Bronchial epithelial cell (primary cell): ENCODE measurements around the gene MRPL57. TPM values are rescaled to one million over a fixed set of nuclear protein-coding genes. Genes with fewer than 3 reads are reported as not detected.
"Not testable (repeated sequence)": the region's sequence is repeated elsewhere in the genome, so short reads cannot be mapped to it uniquely, and the experiment has no call there.

Experiments used
- DNase-seq: peaks from one replicate; pipeline ENCODE4 v3.0.0-alpha.2; 2010; ENCODE audit warnings: low read depth
- FAIRE-seq: peaks from 2 replicates; lab custom pipeline; 2011; peaks lifted over from hg19 to GRCh38; lab: Jason Lieb, UNC
- H3K27me3 ChIP-seq: 2 replicates; pipeline ENCODE4 v1.5.1; 2011; ENCODE audit warnings: low read length; ENCODE audit not compliant: control insufficient read depth, insufficient read depth
- H3K36me3 ChIP-seq: 2 replicates; pipeline ENCODE4 v1.5.1; 2011; ENCODE audit warnings: low read length; ENCODE audit not compliant: control insufficient read depth, insufficient read depth
- H3K4me3 ChIP-seq: 2 replicates; pipeline ENCODE4 v1.5.1; 2011; ENCODE audit warnings: mild to moderate bottlenecking, low read depth, low read length, control low read depth
- CTCF ChIP-seq: IDR thresholded peaks from 2 replicates; pipeline ENCODE4 v1.5.1; 2011; ENCODE audit warnings: mild to moderate bottlenecking, moderate library complexity, low read length, control low read depth, inconsistent platforms; ENCODE audit not compliant: insufficient read depth, severe bottlenecking
- total RNA-seq: library from RNA; depleted of rRNA; stranded (reverse); fragments of >200 nt; gene quantifications from 2 replicates; pipeline ENCODE4 v1.2.1, GENCODE V29; 2014

Gene MRPL57
- total RNA-seq, 1 donor from 2014 or later: 23.2 TPM

- Histone ChIP-seq H3K4me3 (no peak overlapping the region), H3K36me3 (no peaks in the 10 kb centered on the region), H3K27me3 (peaks cover 2% of the 10 kb centered on the region)
- no peak for TF ChIP-seq CTCF
- DNase-seq (no peak), FAIRE-seq (no peak)
Measured at GRCh38 chr13:21208652-21209154, 32.2 kb downstream of the MRPL57 start.

- no peak for DNase-seq
- no peaks in the 10 kb centered on the region for H3K36me3 ChIP-seq
- TF ChIP-seq CTCF: no peak
- peaks cover 2% of the 10 kb centered on the region for H3K27me3 ChIP-seq
- FAIRE-seq: no peak
- no peak overlapping the region for H3K4me3 ChIP-seq
Measured at GRCh38 chr13:21212138-21212775, 35.8 kb downstream of the MRPL57 start.

GRCh38 chr13:21215419-21215818 lies 39.0 kb downstream of the MRPL57 start:
- not testable (repeated sequence) for H3K4me3 ChIP-seq, DNase-seq, H3K27me3 ChIP-seq, H3K36me3 ChIP-seq, FAIRE-seq

GRCh38 chr13:21216332-21216731 lies 39.9 kb downstream of the MRPL57 start:
- TF ChIP-seq CTCF: no peak
- Histone ChIP-seq H3K36me3 (no peaks in the 10 kb centered on the region), H3K27me3 (no peaks in the 10 kb centered on the region), H3K4me3 (no peak overlapping the region)
- no peak for DNase-seq
- no peak for FAIRE-seq

- Histone ChIP-seq H3K4me3 (no peak overlapping the region), H3K36me3 (no peaks in the 10 kb centered on the region), H3K27me3 (no peaks in the 10 kb centered on the region)
- TF ChIP-seq CTCF: no peak
- FAIRE-seq (no peak), DNase-seq (no peak)
Measured at GRCh38 chr13:21218351-21219035, 42.0 kb downstream of the MRPL57 start.

GRCh38 chr13:21219036-21219381 lies 42.6 kb downstream of the MRPL57 start:
- FAIRE-seq: no peak
- no peak for DNase-seq

GRCh38 chr13:21219716-21220115 lies 43.3 kb downstream of the MRPL57 start:
- not testable (repeated sequence) for H3K27me3 ChIP-seq, H3K36me3 ChIP-seq, DNase-seq, H3K4me3 ChIP-seq, FAIRE-seq

More at GRCh38 chr13:21219036-21219381, 42.6 kb downstream of the MRPL57 start:
- no peak for TF ChIP-seq CTCF
- no peaks in the 10 kb centered on the region for H3K36me3 ChIP-seq
- H3K27me3 ChIP-seq: no peaks in the 10 kb centered on the region
- H3K4me3 ChIP-seq: no peak overlapping the region
